OCI-LY1 (cell line): ENCODE results near the gene TMEM267.
"Not testable (repeated sequence)": the region's sequence is repeated elsewhere in the genome, so short reads cannot be mapped to it uniquely, and the experiment has no call there.

Experiments used
- H2AFZ ChIP-seq: fragments of 200-600 bp; sonication (generic), shearing (Covaris generic); 2 replicates; pipeline ENCODE4 v1.6.0; 2014; ENCODE audit warnings: antibody characterized with exemption, mild to moderate bottlenecking, low read length
- H3F3A ChIP-seq: fragments of 200-600 bp; sonication (generic), shearing (Covaris generic); 2 replicates; pipeline ENCODE4 v1.6.0; 2014; ENCODE audit warnings: mild to moderate bottlenecking, antibody characterized with exemption, low read length, moderate library complexity; ENCODE audit not compliant: insufficient read depth
- H3K27ac ChIP-seq: fragments of 200-600 bp; sonication (generic); 2 replicates; pipeline ENCODE4 v1.5.1; 2014; ENCODE audit warnings: low read length, mixed run types, mild to moderate bottlenecking, low read depth; ENCODE audit not compliant: poor library complexity, severe bottlenecking
- H3K27me3 ChIP-seq: fragments of 200-600 bp; sonication (generic); 2 replicates; pipeline ENCODE4 v1.6.0; 2014; ENCODE audit warnings: antibody characterized with exemption, mild to moderate bottlenecking, low read length, moderate library complexity; ENCODE audit not compliant: insufficient read depth
- H3K36me3 ChIP-seq: fragments of 200-600 bp; sonication (generic); 2 replicates; pipeline ENCODE4 v1.6.1; 2014; ENCODE audit warnings: mild to moderate bottlenecking, antibody characterized with exemption, low read length, moderate library complexity, mixed read lengths; ENCODE audit not compliant: insufficient read depth
- H3K4me1 ChIP-seq: fragments of 200-600 bp; sonication (generic); 2 replicates; pipeline ENCODE4 v1.5.1; 2014; ENCODE audit warnings: mild to moderate bottlenecking, low read length, moderate library complexity; ENCODE audit not compliant: insufficient read depth, severe bottlenecking
- H3K4me2 ChIP-seq: fragments of 200-600 bp; sonication (generic), shearing (Covaris generic); 2 replicates; pipeline ENCODE4 v1.6.1; 2014; ENCODE audit warnings: low read length
- H3K4me3 ChIP-seq: fragments of 200-600 bp; sonication (generic); 2 replicates; pipeline ENCODE4 v1.5.1; 2014; ENCODE audit warnings: low read length, low read depth, mild to moderate bottlenecking, mixed read lengths; ENCODE audit not compliant: poor library complexity, severe bottlenecking
- H3K79me2 ChIP-seq: fragments of 200-600 bp; shearing (Covaris generic); 2 replicates; pipeline ENCODE4 v1.6.1; 2016; ENCODE audit warnings: mixed run types, low read length, mixed read lengths; ENCODE audit not compliant: insufficient read depth
- H3K9ac ChIP-seq: fragments of 200-600 bp; sonication (generic), shearing (Covaris generic); 2 replicates; pipeline ENCODE4 v1.6.1; 2014; ENCODE audit warnings: mild to moderate bottlenecking, low read length, mixed read lengths
- H3K9me2 ChIP-seq: fragments of 200-600 bp; sonication (generic), shearing (Covaris generic); 2 replicates; pipeline ENCODE4 v1.6.1; 2014; ENCODE audit warnings: low read depth, mild to moderate bottlenecking, low read length, mixed read lengths
- H3K9me3 ChIP-seq: fragments of 200-600 bp; shearing (Covaris generic); 2 replicates; pipeline ENCODE4 v1.6.1; 2014; ENCODE audit warnings: low read length, mixed read lengths
- H4K20me1 ChIP-seq: fragments of 200-600 bp; sonication (generic), shearing (Covaris generic); 2 replicates; pipeline ENCODE4 v1.6.0; 2016; ENCODE audit warnings: mild to moderate bottlenecking, low read length; ENCODE audit not compliant: insufficient read depth
- EZH2 ChIP-seq: fragments of 200-600 bp; sonication (generic), shearing (Covaris generic); IDR thresholded peaks from 2 replicates; pipeline ENCODE4 v1.8.0; 2017; ENCODE audit warnings: borderline replicate concordance, mixed run types, mild to moderate bottlenecking, antibody characterized with exemption, low read length, moderate library complexity, mixed read lengths
- TF ChIP-seq, protein P1 (sequence below): fragments of 200-600 bp; sonication (generic), shearing (Covaris generic); IDR thresholded peaks from 2 replicates; pipeline ENCODE4 v1.5.1; 2017; ENCODE audit warnings: mild to moderate bottlenecking, antibody characterized with exemption, low read length, moderate library complexity, mixed read lengths

Gene TMEM267

DNA sequence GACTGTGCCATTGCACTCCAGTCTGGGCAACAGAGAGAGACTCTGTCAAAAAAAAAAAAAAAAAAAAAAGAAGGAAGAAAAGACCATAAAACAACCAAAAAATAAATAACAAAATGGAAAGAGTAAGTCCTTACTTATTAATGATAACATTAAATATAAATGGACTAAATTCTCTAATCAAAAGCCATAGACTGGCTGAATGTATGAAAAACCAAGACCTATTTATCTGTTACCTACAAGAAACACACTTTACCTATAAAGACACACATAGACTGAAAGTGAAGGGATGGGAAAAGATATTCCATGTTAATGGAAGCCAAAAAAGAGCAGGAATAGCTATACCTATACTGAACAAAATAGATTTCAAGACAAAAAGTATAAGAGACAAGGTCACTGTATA is 16.6 kb downstream of the TMEM267 start:
- Histone ChIP-seq H3K9me2 (no peaks in the 10 kb centered on the region), H3F3A (no peaks in the 10 kb centered on the region), H3K27me3 (no peaks in the 10 kb centered on the region), H3K27ac (no peak overlapping the region), H3K79me2 (no peaks in the 10 kb centered on the region), H3K4me3 (no peak overlapping the region), H3K4me2 (no peak overlapping the region), H2AFZ (no peak overlapping the region), H3K9ac (no peak overlapping the region), H3K36me3 (peaks cover 23% of the 10 kb centered on the region), H3K4me1 (no peaks in the 10 kb centered on the region), H4K20me1 (no peaks in the 10 kb centered on the region), H3K9me3 (peaks cover 12% of the 10 kb centered on the region)
- TF ChIP-seq, protein P1, sequence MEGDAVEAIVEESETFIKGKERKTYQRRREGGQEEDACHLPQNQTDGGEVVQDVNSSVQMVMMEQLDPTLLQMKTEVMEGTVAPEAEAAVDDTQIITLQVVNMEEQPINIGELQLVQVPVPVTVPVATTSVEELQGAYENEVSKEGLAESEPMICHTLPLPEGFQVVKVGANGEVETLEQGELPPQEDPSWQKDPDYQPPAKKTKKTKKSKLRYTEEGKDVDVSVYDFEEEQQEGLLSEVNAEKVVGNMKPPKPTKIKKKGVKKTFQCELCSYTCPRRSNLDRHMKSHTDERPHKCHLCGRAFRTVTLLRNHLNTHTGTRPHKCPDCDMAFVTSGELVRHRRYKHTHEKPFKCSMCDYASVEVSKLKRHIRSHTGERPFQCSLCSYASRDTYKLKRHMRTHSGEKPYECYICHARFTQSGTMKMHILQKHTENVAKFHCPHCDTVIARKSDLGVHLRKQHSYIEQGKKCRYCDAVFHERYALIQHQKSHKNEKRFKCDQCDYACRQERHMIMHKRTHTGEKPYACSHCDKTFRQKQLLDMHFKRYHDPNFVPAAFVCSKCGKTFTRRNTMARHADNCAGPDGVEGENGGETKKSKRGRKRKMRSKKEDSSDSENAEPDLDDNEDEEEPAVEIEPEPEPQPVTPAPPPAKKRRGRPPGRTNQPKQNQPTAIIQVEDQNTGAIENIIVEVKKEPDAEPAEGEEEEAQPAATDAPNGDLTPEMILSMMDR: no peak
- TF ChIP-seq EZH2: no peak

DNA sequence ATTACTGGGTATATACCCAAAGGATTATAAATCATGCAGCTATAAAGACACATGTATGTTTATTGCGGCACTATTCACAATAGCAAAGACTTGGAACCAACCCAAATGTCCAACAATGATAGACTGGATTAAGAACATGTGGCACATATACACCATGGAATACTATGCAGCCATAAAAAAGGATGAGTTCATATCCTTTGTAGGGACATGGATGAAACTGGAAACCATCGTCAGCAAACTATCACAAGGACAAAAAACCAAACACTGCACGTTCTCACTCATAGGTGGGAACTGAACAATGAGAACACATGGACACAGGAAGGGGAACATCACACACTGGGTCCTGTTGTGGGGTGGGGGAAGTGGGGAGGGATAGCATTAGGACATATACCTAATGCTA is 18.2 kb downstream of the TMEM267 start:
- H3K79me2 ChIP-seq, H3K9me3 ChIP-seq, H4K20me1 ChIP-seq, H3K9me2 ChIP-seq, H3F3A ChIP-seq, H3K4me3 ChIP-seq, H3K4me2 ChIP-seq, H2AFZ ChIP-seq, H3K27ac ChIP-seq, H3K4me1 ChIP-seq, H3K9ac ChIP-seq, H3K27me3 ChIP-seq: not testable (repeated sequence)
- H3K36me3 ChIP-seq: peaks cover 27% of the 10 kb centered on the region

DNA sequence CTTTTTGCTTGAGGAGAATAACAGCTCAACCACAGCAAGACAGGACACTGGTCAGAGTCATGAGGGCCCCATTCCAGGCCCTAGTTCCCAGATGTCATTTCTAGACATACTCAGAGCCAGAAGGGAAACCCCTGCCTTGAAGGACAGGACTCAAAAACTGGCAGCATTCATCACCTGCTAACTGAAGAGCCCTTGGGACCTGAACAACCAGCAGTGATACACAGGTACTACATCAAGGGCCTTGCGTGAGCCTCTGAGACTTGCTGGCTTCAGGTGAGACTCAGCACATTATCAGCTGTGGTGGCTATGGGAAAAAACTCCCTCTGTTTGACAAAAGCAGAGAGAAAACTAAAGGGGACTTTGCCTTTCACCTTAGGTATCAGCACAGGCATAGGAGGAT is 22.6 kb downstream of the TMEM267 start:
- H3K9me3 ChIP-seq: peaks cover 18% of the 10 kb centered on the region
- H3K27ac ChIP-seq: no peak overlapping the region
- H3K4me1 ChIP-seq: no peaks in the 10 kb centered on the region
- no peaks in the 10 kb centered on the region for H3F3A ChIP-seq
- H3K27me3 ChIP-seq: no peaks in the 10 kb centered on the region
- no peak overlapping the region for H3K4me2 ChIP-seq
- H3K9me2 ChIP-seq: no peaks in the 10 kb centered on the region
- H3K9ac ChIP-seq: no peak overlapping the region
- TF ChIP-seq, protein P1: no peak
- TF ChIP-seq EZH2: no peak
- no peaks in the 10 kb centered on the region for H3K79me2 ChIP-seq
- H4K20me1 ChIP-seq: no peaks in the 10 kb centered on the region
- peaks cover 22% of the 10 kb centered on the region for H3K36me3 ChIP-seq
- H2AFZ ChIP-seq: no peak overlapping the region
- no peak overlapping the region for H3K4me3 ChIP-seq

DNA sequence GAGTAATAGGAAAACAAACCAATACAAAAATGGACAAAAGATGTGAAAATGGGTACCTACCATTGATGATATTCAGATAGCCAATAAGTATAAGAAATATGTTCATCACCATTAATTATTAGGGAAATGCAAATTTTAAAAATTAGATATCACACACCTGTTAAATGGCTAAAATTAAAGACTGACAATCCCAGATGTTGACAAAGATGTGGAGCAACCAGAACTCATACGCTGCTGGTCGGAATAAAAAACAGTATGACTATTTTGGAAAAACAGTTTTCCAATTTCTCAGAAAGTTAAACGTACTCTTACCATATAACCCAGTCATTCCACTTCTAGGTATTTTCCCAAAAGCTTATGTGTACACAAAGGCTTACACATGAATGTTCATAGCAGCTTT is 27.1 kb downstream of the TMEM267 start:
- no peaks in the 10 kb centered on the region for H4K20me1 ChIP-seq
- H3K9me2 ChIP-seq: no peaks in the 10 kb centered on the region
- no peak overlapping the region for H2AFZ ChIP-seq
- H3K4me3 ChIP-seq: no peak overlapping the region
- TF ChIP-seq, protein P1: no peak
- TF ChIP-seq EZH2: no peak
- no peak overlapping the region for H3K4me2 ChIP-seq
- no peaks in the 10 kb centered on the region for H3K79me2 ChIP-seq
- H3K9me3 ChIP-seq: peaks cover 18% of the 10 kb centered on the region
- H3K27ac ChIP-seq: no peak overlapping the region
- H3K9ac ChIP-seq: no peak overlapping the region
- no peaks in the 10 kb centered on the region for H3K27me3 ChIP-seq
- H3F3A ChIP-seq: no peaks in the 10 kb centered on the region
- peaks cover 22% of the 10 kb centered on the region for H3K36me3 ChIP-seq
- no peaks in the 10 kb centered on the region for H3K4me1 ChIP-seq

DNA sequence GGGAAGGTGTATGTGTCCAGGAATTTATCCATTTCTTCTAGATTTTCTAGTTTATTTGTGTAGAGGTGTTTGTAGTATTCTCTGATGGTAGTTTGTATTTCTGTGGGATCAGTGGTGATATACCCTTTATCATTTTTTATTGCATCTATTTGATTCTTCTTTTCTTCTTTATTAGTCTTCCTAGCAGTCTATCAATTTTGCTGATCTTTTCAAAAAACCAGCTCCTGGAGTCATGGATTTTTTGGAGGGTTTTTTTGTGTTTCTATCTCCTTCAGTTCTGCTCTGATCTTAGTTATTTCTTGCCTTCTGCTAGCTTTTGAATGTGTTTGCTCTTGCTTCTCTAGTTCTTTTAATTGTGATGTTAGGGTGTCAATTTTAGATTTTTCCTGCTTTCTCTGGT is 42.1 kb downstream of the TMEM267 start:
- H3K4me1 ChIP-seq, H3K4me3 ChIP-seq, H3F3A ChIP-seq, H2AFZ ChIP-seq, H4K20me1 ChIP-seq, H3K79me2 ChIP-seq, H3K9ac ChIP-seq, H3K27me3 ChIP-seq, H3K9me2 ChIP-seq, H3K27ac ChIP-seq, H3K9me3 ChIP-seq, H3K4me2 ChIP-seq: not testable (repeated sequence)
- peaks cover 14% of the 10 kb centered on the region for H3K36me3 ChIP-seq
